GM19395 (cell line): ENCODE measurements around the gene CDH13.

Source experiments
- ATAC-seq: cut with Tn5 transposase; IDR thresholded peaks from one replicate; pipeline ENCODE4 v1.9.1; 2021; ENCODE audit warnings: mild to moderate bottlenecking, moderate library complexity; ENCODE audit not compliant: unreplicated experiment

Gene CDH13

DNA sequence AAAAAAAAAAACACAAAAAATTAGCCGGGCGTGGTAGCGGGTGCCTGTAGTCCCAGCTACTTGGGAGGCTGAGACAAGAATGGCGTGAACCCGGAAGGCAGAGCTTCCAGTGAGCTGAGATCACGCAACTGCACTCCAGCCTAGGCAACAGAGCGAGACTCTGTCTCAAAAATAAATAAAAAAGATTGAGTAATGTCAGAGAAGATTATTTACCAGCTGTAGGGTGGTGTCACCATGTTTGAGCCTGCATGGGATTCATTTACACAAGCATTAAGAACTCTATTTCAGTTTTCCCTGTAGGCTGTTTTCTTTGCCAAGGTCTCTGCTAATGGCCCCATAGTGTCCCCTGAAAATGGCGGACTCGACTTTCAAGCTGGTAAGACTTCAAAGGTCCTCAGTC is 575.0 kb downstream of the CDH13 start:
- ATAC-seq, result no peak

DNA sequence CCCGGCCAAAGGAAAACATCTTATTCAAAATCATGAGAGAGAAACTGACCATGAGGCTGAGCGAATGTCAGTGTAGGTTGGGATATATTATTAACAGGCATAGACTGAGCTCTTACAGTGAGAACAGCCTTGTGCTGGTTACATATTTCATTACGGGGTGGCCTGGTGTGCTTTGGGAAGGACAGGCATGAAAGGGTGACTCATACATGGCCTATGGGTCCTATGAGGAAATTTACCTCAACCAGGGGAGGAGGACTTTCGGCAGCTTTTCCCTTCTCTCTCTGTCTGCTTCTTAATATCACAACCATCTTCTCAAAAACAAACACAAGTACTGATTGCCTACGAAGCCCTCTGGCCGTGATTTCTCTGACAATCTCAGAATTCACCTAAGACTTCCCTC is 579.1 kb downstream of the CDH13 start:
- no peak for ATAC-seq

DNA sequence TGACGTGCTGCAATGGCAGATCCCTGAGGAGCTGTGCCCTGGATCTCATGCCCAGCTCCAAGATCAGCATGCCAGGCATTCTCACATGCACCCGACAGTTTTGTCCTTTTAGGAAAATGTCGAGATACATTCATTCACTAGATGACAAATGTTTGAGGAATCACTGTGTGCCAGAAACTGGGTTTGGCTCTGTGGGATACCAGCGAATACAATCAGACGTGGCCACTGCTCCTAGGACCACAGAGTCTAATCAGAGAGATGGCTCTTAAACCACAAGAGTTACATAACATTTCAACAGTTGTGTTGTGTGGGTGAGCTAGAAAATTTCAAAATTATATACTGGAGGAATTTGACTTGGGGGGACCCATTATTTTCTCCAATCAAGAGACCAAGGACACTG is 579.7 kb downstream of the CDH13 start:
- no peak for ATAC-seq

DNA sequence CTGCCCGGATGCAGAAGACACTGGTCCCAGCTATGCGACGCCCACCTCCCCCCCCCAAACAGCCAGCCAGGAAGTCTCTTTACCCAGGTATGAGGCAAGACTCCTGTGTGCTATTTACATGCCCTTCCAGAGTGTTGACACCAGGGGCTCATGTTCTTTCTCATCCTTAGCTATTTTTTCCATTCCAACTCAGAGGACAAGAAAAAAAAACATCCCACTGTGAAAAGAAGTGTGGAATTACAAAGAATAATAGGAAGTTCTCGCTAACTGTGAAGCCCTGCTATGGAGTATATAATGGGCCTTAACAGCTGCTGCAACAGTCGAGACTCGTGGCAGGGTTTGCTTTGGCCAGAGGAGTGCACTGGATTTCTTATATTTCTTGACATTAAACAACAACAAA is 584.9 kb downstream of the CDH13 start:
- no peak for ATAC-seq

DNA sequence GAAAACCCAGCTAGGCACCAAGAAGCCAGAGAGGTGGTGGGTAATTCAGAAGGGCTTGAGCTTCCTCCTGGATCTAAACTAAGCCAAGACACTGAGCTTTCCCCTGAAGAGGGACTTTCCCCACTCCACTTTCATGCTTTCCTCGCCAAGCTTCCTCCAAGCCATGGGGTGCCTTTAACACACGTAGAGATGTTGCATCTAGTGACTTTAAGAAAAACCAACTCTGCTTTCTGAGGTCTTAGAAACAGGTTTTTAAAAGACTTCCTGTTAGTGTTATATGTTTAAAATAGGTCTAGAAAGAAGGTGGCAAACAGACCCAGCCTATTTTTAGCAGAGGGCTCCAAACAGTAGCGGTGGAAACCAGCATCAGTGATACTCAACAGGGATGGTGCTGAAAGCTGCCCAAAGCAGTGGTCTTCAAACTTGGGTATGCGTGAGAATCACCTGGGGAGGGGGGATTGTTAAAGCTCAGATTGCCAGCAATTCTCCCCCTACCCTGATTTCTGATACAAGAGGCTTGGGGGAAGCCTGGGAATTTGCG is 585.6 kb downstream of the CDH13 start:
- ATAC-seq, result no peak

DNA sequence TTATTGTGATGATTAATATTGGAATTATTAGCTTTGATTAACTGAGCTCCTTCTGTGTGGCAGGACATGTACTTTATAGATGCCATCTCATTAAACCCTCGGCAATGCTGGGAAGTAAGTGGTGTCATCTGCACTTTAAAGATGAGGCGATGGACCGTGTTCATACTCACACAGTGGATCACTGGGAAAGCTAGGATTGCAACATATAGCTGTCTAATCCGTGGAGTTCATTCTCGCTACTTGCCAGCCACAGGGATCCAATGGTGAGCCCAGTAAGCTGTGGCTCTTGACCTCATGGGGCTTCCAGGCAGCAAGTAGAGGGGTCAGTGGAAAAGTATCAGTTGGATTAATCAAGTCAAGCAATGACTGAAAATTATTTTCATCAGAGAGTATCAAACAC is 587.9 kb downstream of the CDH13 start:
- ATAC-seq, result no peak

DNA sequence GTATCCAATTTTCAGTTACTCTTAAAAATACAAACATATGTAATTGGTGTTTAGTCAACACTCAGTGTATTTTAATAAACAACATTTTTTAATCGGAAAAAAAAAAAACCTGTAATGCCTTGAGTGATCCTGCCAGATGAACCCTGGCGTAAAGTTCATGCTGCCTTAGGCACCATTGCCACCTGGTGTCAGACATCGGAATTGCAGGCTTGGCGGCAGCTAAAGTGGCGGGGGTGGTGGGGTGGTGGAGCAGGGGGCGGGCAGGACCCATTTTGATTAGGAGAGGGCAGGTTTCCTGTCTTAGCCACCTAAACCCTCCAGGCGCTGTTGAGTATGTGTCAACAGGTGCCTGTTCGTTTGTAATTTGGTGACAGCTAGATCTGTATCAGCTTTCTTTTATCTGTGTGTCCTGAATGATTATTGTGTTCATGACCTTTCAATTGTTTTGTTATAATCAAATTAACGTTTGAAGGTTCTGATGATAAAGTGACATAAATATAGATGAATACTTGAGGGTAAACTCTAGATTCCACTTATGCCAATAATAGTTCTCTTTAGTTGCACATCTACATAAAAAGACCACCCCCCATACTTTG is 588.7 kb downstream of the CDH13 start:
- no peak for ATAC-seq

DNA sequence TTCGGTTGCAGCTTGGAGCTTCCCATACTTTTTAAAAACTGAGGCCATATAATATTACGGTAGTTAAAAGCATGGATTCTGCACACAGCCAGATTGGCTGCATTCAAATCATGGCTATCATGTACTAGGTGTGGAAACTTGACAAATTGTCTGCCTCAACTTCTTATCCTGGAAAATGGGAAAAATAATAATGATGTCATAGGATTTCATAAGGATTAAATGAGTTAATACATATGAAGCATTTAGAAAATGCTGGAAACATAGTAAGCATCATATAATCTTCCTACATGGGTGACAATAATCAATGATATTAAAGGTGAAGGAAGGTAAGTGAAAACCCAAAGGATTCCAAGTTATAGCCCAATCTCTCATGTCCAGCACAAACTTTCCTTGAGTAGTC is 592.5 kb downstream of the CDH13 start:
- ATAC-seq, result no peak

DNA sequence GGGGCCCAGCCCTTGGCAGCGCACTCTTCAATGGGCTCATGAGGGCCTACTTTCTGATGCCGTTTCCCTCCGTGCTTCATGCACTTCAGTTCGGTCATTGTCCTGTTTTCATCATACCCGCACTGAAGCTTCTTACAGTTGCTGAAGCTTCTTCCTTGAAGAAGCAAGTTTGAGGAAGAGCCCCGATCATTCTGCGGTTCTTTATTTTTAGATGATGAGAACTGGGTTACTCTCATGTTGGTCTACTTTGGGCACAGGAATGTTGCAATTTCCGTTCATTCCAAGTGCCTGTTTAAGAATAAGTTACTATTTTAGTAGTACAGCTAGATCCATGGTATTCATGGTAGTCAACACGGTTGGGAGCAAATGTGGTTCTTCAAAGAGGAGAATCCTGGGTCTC is 593.3 kb downstream of the CDH13 start:
- ATAC-seq, result no peak

DNA sequence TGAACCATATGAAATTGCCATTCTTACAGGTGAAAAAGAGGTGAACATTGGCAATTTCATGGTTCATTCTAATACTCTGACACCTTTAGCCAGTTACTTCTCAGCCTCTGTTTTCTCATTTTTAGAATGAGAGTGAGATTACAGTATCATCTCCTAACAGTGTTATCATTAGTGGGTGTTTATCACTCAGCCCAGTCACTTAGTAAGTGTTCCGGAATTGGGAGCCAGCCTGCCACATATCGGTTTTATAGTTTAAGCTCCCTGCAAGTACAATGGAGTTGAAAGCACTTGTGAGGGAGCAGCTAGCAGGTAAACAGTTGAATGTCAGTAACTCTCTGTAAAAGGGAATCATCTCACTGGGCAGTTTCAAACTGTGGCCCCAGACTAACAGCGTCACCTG is 597.9 kb downstream of the CDH13 start:
- ATAC-seq, result no peak

DNA sequence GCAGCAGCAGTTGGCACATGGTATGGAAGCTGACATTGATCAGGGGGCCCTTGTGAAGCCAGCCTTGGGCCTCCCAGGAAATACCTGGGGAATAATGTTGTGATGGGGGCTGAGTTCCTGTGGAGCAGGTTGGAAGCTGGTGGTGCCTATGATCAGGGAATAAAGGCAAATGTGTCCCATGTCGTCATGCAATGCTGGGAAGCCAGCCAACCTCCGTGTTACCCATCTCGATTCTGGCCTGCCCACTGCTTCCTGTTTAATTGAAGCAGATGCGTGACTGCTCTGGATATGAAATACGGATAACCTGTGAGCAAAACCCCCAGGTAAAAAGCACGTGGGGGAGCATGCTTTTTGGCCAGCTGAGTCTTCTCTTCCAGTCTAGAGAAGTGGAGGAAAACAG is 600.6 kb downstream of the CDH13 start:
- no peak for ATAC-seq

DNA sequence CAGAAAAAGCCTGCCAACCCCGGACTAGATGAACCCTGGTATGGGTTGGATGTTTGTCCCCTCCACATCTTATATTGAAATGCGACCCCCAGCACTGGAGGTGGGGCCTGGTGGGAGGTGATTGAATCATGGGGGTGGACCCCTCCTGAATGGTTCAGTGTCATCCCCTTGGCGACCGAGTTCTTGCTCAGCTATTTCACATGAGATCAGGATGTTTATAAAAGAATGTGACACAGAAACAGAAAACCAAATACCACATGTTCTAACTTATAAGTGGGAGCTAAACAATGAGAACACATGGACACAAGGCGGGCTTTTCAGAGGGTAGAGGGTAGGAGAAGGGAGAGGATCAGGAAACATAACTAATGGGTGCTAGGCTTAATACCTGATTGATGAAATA is 605.0 kb downstream of the CDH13 start:
- no peak for ATAC-seq

DNA sequence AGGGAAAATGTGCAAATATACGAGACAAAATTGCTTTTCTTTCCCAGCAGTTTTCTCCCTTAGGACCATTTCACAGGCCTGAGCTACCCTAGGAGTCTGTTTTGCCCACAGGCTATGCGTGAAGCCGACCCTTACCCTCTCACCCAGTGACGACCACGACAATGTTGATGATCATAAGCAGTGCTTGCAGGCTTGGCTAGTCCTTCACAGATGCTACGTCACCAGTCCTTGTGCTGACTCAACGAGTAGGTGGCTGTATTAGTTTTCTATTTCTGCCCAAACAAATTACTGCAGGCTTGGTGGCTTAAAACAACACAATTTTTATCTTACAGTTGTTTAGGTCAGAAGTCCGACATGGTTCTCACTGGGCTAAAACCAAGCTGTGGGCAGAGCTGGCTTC is 606.4 kb downstream of the CDH13 start:
- no peak for ATAC-seq

DNA sequence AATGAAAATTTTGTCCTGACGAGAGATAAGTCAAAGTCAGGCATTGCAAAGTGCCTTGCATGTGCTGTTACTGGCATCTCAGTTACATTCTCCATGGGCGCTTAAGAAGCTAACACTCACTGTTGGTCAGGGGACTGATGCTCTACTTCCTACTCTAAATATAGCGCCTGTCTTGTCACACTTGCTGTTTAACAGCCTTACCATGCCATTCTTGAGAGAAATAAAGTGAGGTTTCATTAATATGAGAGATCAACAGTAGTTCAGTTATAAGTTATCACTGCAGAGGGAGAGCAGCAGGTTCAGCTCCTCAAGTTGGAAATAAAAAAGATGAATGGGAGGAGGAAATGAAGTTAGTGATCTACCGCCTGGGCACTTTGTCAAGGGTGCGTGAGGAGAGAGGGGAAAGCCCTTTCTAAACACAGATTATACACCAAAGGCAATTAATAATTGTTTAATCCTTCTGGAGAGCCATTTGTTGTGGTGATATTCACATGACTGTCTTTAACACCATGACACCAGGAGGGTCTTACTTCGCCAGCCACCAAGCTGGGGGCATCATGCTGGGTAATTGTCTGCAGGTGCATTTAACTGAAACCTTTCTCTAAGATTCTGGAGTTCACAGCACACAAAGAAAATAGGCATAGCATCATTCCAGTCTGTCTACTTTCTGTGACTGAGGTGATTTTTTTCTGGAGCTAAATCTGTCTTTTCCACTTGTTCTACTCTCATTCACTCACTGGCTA is 612.4 kb downstream of the CDH13 start:
- no peak for ATAC-seq

DNA sequence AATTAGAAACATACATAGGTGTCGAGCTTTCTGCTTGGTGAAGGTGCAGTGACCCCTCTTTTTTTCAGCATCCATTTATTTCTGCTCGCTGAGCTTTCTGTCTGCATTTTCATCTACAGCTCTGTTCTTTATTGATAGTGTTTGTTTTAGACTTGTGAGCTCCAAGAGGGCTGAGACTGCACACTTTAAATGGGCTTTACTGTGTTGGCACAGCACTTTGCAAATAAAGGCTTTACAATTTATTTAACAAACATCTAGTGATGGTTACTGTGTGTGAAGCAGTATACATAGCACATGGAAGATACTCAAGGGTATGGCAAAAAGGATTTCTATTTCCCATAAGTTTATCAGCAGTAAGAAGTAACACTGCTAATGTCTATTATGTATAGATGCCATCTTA is 617.3 kb downstream of the CDH13 start:
- ATAC-seq, result no peak

DNA sequence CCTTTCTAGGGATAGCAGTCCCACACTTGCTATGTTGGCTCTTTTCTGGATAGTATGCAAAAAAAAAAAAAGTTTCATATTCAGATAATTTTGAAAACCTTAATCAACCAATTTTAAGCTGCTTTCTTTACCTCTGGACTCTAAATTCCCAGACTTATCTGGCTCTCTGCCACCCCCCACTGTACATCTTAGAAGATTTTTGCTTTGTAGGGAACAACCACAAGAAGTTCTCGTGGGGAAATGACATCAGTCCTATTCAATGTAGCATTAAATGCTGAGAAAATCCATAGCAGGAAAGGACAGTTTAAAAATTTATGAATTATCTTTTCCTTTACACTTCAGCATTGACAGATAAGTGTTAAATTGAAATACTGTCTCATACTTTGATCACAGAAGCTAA is 618.3 kb downstream of the CDH13 start:
- no peak for ATAC-seq

DNA sequence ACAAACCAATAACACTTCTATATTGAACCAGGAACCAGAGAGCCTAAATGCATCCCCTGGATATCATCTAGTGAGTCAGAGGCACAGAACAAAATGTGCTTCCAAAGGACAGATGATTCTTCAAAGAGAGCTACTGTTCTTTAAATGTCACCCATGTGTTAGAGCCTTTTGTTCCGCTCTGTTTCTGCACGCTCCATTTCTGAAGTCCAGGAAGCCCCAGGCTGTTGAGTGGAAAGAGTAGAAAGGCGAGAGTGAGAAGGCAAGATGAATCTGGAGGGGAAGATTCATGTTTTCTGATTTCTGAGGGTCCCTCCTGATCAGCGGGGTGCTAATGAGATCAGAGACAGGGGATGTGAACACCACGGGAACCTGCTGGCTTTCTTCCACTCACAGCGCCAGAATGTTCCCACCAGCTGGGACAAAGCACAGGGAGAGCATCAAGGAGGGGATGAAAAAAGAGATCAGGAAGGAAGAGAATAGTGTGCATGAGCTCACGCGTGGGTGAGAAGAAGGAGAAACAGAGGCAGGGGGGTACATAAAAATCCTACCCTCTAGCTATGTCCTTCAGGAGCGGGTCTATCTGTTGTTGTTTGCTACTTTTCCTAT is 621.1 kb downstream of the CDH13 start:
- no peak for ATAC-seq

DNA sequence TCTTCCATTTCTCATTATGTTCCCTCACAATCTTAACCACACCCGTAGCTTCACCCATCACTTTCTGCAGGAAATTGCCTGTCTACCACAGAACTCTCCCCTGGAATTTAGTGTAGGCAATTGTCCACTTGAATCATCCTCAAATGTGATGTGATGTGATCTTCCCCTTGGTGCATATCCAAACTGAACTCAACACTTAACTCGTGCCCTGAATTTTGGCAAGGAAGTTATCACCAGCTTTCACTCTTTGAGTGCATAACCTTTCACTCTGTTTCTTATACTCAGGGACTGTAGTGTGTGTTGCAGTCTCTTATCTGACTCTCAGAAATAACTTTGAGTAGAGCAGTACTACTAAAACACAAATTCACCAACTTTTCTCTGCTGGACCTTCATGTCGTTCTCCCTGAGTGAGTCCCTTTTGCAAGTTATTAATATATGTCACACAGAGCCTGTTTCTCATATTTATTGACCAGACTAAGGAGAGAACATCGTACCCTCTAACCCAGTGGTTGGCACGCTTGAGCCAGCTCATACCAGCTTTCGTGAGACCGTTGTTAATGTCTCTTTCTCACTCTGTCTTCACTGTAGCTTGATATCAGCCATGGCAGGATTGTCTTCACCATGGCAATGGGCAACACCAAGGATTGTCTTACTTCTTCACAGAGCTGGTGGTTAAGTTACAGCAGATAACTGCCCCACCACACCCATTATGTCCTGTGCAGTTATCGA is 622.1 kb downstream of the CDH13 start:
- no peak for ATAC-seq

DNA sequence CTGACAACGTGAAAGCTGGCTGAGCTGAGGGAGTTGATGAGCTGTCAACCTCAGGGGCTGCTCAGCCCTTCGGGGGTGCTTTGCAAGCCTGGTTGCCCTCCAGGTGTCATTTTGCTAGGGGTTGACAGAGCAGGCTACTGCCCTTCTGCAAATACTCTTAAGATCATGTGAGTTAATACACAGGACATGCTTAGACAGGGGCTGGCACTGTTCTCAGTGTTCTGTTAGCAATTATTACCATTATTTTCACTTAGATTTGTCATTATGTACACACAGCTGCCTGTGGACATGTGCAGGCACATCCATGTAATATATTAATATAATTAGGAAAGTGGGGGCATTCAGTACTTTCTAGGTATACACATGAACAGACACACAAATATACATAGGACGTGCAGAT is 626.8 kb downstream of the CDH13 start:
- ATAC-seq, result no peak

DNA sequence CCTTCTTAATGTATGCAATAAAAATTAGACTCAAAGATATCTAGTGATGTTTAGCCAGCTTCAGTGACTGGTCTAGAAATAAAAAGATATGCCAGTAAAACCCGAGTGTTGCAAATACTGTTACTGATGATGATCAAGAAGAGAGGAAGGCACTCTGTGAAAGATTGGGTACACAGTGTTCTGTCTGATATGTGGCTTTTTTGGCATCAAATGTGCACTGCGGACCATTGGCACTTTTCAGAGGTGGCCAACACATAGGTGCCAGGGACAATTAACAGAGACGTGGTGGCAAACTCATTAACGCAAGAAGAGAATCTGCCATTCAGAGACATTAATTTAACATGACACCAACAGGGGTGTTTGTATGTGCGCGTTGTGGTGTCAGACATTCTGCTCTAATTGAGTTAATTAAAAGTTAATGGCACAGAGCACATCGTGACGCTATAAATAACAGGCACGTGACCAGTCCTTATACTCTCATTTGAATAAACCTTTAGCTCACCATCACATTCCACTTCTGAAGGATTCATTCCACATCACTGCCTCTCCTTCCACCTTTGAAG is 631.7 kb downstream of the CDH13 start:
- no peak for ATAC-seq

DNA sequence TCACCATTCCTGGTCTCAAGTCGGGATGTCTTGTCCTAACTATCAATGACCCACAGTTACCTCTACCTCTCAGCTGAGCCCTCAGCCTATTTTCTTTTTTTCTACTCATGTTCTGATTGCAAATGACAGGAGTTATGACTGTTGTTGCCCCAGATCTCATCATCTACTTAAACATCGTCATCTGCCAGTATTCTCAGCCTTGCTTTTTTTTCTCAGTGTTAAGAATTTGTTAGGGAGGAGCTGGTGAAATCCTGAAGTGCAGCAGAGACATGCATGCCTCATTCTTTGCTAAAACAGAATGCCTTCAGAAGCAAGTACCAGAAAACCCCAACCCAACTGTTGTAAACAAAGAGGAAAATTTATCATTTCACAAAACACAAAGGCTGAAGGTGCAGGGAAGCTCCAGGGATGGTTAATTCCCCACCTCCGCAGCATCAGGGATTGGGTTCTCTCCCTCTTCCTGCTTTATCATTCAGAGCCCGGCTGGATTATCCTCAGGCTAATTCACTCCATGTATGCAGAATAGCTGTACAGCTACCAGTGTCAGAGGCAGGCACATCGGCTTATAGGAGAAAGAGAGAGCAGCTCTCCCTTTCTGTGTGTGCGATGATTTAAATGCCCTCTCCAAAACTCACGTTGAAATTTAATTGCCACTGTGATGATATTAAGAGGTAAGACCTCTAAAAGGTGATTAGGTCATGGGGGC is 640.2 kb downstream of the CDH13 start:
- ATAC-seq, result no peak
